SK-MEL-5 (cell line): ENCODE data around the gene ZNF668. TPM values are rescaled to one million over a fixed set of nuclear protein-coding genes. Genes with fewer than 3 reads are reported as not detected.

Experiments
- DNase-seq: peaks from one replicate; pipeline ENCODE4 v3.0.0-alpha.2; 2016; ENCODE audit warnings: low read depth, low spot score
- in situ Hi-C: cut with HindIII; loops from 2 replicates; pipeline ENCODE4 v1.10.0; 2016; ENCODE audit warnings: low sequenced_read_pairs, high pct_unique_total_duplicates, low pct_unique_long_range_greater_than_20kb
- polyA plus RNA-seq, 2 experiments: library from polyadenylated mRNA; depleted of rRNA; stranded (reverse); fragments of >200 nt; gene quantifications; 2 replicates each; pipeline ENCODE4 v1.2.3, GENCODE V29; 2015
- total RNA-seq: library from RNA; depleted of rRNA; stranded (reverse); fragments of >200 nt; shearing (Covaris generic); gene quantifications from 2 replicates; pipeline ENCODE4 v1.2.3, GENCODE V29; 2014; rRNA removed

ZNF668 gene
- total RNA-seq, result 9.3 TPM in 2 replicates
- polyA plus RNA-seq (2015; cell fraction: cytosol; rRNA removed), result 17.0 and 18.0 TPM in 2 replicates
- 8.1 and 13.7 TPM in 2 replicates for polyA plus RNA-seq (2015; cell fraction: nucleus; rRNA removed)

DNA sequence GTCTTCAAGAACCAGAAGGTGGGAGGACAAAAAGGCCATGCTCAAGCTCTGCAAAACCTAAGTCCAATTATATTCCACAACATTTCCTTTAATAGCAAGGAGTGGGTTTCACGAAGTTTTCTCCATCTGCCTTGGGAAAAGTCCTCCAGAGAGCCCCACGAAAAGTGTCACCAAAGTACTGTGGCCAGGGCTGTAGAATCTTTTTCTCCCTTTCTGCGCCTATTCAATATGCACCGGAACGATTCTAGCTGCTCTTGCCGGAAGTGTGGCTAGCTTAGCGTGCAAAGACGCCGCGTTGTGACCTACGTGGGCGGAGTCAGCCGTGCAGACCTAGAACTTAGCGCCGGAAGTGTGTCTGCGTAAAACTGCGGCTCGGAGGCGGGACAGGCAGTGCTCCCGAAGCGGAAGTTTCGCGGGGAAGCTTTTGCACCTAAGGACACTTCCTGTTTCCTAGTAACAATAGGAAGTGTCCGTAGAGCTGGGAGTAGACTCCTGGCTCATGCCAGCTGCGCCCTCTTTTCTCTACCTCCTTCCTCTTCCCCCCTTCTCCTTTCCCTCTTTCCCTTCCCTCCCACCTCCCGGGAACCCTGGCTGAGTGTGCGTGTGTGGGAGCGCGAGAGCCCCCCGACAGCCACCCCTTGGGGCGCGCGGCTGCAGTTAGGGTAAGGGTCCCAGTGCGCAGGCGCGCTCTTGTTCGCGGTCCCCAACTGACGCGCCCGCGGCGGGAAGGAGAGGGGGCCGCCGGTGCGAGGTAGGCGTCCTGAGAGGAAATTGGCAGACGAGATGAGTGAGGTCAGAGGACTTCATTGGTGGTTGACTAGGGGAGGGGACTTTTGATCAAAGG is at the start of gene ZNF668, which contains the start of gene ZNF646:
TSS of gene ZNF668 (minus strand) at position 271 of the 844 bp plus-strand sequence. CDS start 9,781 bp downstream, outside the sequence.
TSS of gene ZNF646 (plus strand) at position 453 of the 844 bp plus-strand sequence. CDS start 1,903 bp downstream, outside the sequence.
- in situ Hi-C loops, result no loop called here
- peak; percentile 98 for DNase-seq

DNA sequence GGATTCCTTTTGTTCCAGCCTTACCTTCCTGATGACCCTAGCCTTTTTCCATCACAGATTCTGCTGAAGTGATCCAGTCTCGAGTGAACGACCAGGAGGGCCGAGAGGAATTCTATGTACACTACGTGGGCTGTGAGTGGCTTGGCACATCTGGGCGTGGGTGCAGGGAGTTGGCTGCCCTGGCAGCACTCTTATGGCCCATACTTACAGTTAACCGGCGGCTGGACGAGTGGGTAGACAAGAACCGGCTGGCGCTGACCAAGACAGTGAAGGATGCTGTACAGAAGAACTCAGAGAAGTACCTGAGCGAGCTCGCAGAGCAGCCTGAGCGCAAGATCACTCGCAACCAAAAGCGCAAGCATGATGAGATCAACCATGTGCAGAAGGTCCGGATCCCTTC is 46.1 kb upstream of the ZNF668 start:
- DNase-seq, result no peak
- in situ Hi-C loops, result no loop called here

DNA sequence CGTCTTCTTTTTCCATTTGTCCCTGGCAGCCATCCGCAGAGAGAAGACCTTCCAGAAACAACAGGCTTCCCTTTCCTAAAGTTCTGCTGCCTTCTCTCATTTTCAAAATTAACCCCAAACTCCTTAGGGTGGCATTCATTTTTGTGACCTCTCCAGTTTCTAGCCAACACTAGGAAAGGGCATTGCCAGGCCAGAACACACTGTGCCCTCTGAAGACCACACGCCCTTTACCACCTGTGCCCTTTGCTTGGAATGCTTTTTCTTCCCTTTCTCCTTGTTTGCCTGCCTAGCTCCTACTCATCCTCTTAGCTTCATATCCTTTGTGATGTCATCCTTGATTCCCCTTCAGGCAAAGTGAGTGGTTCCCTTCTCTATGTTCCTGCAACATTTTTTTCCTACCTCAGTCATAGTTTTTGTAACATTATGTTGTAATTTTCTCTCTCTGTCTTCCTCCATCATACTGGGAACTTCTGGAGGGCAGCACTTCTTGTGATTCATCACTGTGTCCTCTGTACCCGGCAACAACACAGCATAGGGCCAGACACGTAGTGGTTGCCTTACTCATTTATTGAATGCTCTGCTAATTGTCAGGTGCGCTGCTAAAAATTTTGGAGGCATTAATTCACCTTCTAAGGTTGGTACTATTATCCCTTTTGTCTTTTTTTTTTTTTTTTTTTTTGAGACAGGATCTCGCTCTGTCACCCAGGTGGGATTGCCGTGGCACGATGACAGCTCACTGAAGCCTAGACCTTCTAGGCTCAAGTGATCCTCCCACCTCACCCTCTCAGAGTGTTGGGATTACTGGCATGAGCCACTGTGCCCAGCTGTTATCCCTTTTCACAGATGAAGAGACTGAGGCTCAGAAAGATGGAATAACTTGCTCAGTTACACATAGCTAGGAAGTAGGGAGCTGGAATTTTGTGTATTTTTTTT is 44.4 kb upstream of the ZNF668 start:
- in situ Hi-C loops, result no loop called here
- no peak for DNase-seq

DNA sequence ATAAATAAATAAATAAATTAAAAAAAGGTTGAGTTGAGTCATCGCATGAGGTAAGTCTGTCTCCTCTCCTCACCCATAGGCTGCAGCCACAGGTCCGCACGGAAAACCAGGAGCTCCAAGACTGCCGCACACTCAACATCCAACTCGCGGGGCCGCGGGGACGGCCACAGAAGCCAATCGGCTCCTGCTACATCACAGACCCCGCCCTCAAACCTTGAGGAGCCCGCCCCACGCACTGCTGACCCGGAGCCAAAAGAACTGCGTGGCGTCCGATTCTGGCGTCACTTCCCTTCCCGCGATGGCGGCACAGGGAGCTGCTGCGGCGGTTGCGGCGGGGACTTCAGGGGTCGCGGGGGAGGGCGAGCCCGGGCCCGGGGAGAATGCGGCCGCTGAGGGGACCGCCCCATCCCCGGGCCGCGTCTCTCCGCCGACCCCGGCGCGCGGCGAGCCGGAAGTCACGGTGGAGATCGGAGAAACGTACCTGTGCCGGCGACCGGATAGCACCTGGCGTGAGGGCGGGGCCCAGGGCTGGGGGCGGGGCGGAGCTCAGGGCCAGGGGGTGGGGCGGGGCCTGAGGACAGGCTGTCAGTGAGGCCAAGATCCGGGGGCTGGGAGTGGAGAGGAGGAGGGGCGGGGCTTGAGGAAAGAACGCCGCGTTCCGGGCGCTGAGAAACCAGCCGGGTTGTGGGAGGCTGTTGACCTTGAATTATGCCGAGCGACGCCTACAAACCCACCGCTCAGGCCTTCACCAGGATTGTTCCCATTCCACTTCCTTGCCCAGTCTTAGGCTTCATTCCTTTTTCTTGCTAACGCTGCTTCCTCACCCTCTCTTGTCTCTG is 43.6 kb upstream of the ZNF668 start, which contains the start of gene KAT8:
TSS of gene KAT8 (plus strand) at position 281 of the 839 bp plus-strand sequence. CDS start at position 299, 18 bp downstream.
- in situ Hi-C loops, result no loop called here
- DNase-seq, result peak; percentile 98

DNA sequence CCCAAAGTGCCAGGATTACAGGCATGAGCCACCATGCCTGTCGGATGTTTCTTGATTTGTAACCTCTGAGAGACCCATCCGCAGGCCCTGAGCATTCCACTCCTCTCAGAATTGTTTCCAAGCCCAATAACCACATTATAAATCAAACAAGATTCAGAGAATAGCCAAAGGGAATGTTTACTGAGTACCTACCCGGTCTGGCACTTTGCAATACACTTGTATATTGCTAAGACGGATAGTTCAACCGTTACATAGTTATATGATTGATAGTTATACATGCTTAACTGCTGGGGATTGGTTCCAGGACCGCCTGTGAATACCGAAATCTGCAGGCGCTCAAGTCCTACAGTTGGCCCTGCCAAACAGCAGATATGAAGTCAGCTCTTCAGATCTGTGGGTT is 40.4 kb upstream of the ZNF668 start:
- DNase-seq, result no peak
- in situ Hi-C loops, result no loop called here

DNA sequence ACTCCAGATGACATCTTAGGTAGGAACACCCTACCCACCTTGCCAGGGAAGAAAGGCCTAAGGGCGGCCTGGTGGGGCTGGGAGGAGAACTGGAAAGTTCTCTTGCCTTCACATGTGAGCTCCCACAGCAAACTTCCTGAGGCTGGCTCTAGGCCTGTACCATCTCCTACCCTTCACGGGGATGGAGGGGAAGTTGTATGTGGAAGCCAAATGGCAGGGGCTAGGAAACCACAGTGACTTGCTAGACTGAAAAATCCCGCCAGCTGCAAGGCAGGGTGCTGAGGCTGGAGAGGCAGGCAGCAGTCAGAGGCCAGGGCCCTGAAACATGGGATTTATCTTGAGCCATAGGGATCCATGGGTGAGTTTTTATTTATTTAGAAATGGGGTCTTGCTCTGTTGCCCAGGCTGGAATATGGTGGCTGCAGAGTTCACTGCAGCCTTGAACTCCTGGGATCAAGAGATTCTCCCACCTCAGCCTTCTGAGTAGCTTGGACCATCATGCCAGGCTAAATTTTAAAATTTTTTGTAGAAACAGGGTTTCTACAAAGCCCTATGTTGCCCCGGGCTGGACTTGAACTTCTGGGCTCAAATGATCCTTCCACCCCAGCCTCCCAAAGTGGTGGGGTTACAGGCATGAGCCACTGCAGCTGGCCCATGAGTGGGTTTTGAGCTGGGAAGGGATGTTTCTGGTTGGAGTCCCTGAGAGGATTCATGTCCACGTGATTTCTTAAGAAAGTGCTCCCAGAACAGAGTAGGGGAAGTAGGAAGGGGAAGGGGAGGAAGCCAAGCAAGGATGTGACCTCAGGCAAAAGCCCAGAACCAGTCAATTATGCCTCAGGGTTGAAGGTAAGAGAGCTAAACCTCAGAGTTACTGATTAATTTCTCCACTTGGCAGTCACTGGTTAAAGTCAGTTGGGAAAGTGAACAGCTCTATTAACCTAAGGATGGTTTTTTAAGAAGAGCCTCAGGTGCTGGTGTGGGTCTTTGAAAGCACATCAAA is 39.4 kb upstream of the ZNF668 start:
- in situ Hi-C loops, result no loop called here
- no peak for DNase-seq

DNA sequence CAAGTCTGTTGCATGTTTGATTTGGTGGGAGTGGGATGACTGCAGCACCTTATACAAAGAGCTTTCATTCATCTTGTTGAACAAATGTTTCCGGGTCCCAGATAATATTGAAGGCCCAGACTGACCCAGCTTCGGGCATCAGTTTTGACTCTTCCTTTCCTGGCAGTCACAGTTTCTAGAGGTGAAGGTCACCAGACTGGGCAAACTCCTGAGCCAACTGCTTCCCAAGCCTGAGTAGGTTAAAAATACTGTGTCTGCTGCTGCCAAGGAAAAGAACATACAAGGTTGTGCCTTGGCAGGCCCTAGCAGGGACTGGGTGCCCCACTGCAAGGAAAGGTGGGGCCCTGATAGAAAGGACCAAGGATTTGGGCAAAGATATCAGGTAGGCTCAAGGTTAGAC is 38.7 kb upstream of the ZNF668 start:
- no peak for DNase-seq
- in situ Hi-C loops, result no loop called here

DNA sequence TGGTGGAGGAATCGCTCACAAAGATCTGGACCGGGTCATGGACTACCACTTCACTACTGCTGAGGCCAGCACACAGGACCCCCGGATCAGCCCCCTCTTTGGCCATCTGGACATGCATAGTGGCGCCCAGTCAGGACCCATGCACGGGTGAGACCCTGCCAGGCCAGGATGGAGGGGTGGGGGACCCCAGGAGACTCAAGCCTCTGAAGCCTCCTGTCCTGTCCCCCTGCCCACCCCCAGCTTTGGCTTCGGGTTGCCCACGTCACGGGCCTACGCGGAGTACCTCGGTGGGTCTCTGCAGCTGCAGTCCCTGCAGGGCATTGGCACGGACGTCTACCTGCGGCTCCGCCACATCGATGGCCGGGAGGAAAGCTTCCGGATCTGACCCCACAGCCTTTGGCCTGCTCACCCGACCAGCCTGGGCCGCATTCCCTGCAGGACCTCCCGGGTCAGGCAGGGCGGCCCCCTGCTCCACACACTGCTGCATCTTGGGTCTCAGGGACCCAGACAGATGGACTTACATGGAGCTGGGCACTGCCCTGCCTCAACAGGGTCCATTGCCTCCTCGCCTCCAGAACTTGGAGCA is 37.9 kb upstream of the ZNF668 start:
- in situ Hi-C loops, result no loop called here

DNA sequence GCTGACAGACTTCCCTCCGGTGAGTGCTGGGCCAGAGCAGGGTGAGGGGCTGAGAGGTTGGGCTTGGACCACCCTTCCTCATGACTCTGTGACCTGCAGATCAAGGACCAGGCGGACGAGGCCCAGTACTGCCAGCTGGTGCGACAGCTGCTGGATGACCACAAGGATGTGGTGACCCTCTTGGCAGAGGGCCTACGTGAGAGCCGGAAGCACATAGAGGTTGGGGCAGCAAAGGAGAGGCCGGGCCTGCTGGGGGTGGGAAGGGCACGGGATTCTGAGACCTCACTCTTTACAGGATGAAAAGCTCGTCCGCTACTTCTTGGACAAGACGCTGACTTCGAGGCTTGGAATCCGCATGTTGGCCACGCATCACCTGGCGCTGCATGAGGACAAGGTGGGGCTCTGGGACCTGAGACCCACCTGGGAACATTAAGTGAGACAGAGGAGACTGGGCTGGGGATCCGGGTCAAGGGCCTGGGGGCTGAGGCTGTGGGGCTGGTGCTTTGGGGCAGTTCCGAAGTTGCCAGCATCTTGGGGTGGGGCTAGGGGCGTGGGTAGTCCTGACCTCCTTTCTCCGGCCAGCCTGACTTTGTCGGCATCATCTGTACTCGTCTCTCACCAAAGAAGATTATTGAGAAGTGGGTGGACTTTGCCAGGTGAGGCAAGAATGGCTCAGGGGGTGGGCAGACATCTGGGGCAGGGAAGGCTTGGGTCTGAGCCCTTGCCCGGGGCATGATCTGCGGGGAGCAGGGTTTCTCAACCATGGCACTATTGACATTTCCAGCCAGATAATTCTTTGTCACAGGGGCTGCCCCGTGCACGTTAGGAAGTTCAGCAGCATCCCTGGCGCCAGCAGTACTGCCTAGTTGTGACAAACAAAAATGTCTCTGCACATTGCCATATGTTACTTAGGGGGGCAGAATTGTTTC is 36.3 kb upstream of the ZNF668 start:
- in situ Hi-C loops, result no loop called here
- no peak for DNase-seq

More for the DNA sequence above, 37.9 kb upstream of the ZNF668 start:
- no peak for DNase-seq

DNA sequence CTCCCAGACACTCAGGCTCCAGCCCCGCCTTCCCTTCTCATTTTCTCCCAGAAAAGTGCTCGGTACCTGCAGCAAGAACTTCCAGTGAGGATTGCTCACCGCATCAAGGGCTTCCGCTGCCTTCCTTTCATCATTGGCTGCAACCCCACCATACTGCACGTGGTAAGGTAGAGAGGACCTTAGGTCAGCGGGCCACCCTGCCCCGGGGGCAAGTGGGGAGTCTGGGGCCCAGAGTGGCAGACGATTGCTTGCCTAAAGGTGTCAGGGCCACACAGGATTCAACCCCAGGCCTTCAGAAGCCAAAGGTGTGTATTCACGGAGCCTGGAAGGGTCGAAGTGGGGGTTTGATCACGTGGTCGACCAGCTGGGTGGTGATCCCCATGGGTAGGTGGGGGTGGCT is 35.6 kb upstream of the ZNF668 start:
- in situ Hi-C loops, result no loop called here
- DNase-seq, result no peak

DNA sequence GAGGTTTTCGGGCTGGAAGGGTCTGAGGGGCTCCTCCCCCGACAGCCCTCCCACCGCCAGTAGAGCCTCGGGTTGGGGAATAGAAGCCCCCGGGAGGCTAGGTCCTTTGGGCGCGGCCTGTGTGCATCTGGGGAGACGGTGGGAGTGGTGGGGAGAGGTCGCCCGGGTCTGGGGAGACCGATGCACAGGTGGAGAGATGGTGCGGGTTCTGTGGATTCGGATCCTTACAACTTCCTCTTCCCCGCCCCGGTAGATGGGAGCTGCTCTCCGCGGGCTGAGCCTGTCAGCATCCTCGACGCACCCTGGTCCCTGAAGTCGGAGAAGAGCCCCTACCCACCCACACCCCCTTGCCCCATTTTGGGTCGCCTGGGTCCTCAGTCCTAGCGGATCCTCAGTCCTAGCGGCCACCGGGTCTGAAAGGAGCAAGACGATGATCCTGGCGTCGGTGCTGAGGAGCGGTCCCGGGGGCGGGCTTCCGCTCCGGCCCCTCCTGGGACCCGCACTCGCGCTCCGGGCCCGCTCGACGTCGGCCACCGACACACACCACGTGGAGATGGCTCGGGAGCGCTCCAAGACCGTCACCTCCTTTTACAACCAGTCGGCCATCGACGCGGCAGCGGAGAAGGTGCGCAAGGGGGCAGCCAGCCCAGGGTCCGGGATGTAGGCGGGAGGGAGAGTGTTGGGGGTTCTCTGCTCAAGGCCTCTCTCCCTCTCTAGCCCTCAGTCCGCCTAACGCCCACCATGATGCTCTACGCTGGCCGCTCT is 34.9 kb upstream of the ZNF668 start:
- no peak for DNase-seq
- in situ Hi-C loops, result no loop called here

DNA sequence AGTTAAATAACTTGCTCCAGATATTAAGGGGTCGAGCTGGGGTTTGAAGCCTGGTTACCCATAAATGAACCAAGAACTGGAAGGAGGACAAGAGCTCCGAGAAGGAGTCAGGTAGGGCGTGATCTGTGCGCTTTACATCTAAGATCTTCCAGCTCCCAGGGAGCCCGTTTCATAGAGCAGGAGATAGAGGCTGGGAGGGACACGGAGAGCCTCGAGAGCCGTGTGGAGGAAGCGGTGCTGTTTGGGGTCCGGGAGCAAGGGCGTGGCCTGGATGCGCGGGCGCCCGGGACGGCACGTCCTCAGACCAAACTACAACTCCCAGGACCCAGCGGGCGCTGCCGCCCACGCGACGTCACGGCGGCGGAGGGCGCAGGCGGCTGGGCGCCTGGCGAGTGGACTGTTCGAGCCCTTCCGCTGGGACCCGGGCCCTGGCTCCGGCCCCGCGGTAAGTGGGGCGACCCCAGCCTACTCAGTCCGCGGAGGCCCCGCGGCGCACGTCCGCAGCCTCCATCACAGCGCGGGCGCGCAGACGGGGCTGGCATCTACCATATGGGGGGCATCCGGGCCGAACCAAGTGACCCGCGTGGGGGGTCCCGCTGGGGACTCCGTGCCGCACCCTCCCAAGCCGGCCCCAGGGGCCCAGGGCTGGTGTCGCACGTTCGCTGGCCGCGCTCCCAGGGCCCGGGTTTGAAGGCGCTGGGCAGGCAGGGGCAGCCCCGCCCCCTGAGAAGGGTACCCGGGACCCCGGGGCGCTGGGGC is 34.2 kb upstream of the ZNF668 start, which contains the start of gene BCKDK:
TSS of gene BCKDK (plus strand) at position 352 of the 759 bp plus-strand sequence. CDS start 838 bp downstream, outside the sequence.
- in situ Hi-C loops, result no loop called here
- DNase-seq, result peak; percentile 71

DNA sequence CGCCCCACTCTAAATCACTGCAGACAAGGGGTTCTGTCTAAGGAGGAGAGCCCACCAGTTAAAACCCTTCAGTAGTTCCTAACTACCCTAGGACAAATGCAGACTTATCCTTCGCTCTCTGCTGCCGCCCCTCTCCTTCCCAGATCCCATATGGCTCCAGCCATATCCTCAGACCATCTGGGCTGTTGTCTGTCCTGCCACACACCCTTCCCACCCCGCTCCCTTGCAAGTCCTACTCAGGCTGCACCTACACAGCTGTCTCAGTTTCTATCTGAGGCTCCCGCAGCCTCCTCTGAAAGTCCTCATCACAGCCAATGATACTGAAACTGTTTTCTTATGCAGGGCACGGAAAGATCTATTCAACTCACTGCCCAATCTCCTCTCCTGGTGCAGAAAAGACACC is 33.4 kb upstream of the ZNF668 start:
- no peak for DNase-seq
- in situ Hi-C loops, result no loop called here
